HG03571 (cell line): Measurements from ENCODE around the gene CRYBG2.
"Not testable (repeated sequence)": the region's sequence is repeated elsewhere in the genome, so short reads cannot be mapped to it uniquely, and the experiment has no call there.

Source experiments
- ATAC-seq: cut with Tn5 transposase; IDR thresholded peaks from one replicate; pipeline ENCODE4 v1.9.1; 2021; ENCODE audit not compliant: unreplicated experiment

CRYBG2 gene

DNA sequence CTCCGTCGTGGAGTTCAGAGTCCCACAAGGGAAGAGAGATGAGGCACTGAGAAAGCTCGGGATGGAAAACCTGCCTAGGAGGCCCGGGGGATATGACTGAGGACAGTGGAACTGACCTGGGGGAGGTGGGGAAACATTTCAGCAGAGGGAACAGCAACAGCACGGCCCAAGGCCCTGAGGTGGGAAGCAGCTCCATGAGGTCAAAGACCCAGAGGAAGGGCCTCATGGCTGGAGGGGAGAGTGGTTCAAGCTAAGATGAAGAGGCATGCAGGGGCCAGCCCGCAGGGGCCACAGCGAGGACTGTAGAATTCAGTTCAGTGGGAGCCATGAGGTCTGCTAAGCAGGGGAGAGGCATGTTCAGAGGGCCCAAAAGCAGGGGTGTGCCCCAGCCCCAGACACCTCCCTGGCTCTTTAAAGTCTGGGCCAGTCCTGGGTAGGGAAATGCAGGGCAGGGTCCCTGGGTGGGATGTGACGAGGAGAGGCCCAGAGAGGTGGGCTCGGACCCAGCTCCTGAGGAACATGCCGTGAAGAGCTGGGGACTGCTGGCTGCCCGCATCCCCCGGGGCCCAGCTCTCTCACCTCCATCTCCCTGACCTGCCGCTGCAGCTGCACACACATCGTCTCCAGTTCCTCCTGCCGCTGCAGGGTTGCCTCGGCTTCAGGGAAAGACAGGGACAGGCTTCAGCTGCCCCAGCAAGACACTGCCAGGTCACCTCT is 57.4 kb downstream of the CRYBG2 start:
- ATAC-seq = no peak

DNA sequence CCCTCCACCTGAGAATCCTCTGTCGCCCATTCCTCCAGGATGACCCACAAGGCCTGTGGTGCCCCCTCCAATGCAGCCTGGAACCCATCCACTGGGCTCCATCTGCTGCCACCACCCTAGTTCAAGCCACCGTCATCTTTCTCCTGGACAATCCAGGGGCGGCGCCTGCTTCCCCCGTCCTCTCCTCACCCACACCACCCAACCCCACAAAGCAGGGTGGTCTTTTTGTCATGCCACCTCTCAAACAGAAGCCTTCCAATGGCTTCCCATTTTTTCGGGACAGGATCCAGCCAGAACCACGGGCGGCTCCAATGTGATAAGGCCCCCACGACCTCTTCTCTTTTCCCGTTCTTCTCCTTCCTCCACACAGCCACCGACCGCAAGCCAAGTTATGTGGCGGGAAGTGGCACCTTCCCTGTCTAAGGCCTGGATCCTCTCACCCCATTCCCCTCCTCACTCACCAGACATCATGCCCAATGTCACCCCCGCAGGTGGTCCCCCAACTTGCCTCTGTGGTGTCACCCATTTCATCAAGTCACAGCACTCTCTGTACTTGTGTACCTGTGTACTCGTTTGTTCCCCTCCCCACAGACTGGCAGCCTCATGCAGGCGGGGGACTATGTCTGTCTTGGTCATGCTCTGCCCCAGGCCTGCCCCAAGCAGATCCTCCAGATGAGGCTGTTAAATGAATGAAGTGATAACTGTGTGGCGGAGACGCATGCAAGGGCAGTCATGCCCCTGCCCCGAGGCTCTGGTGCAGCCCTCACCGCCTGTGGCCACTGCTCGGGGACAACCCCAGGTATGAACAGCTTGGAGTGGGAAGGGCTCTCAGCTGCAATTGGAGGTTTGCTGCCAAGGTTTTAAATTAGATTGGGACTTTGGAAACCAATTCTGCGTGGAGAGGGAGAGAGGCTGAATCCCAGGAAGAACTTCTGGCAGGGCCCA is 58.5 kb downstream of the CRYBG2 start:
- no peak for ATAC-seq

- no peak for ATAC-seq
These were observed 59.9 kb downstream of the CRYBG2 start for GRCh38 chr1:26293911-26294463.

GRCh38 chr1:26292735-26293134 is 61.2 kb downstream of the CRYBG2 start:
- not testable (repeated sequence) for ATAC-seq

DNA sequence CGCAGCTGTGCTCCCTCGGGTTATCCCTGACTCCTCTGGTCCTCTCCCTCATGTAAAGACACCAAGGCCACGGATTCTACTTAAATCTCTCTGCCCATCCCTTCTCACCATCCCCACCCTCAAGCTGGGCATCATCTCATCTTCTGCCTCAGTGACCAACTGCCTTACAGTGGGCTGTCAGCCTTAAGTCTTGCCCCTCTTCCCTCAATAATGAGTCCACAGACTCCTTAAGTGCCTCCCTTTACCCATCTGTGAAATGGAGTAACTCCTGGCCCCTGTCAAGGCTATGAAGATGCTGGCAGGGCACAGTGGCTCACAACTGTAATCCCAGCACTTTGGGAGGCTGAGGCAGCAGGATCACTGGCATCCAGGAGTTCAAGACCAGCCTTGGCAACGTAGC is 62.0 kb downstream of the CRYBG2 start:
- no peak for ATAC-seq

DNA sequence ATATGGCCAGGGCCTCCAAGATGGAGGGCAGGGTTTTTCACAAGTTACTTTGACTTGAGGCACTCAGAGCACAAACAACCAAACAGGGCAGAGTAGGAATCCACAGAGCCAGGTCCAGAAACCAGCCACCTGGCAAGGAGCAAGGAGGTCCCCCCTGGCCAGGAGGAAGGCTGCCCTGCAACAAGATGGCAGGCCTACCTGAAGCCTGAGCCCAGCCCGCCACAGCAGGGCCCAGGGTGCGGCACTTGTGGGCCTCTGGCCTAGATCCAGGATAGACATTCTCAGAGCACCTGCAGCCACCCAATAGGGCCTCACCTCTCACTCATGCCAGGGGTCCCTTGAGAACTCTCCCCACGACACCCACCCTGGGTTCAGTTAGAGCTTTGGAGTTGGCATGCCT is 62.5 kb downstream of the CRYBG2 start:
- no peak for ATAC-seq

DNA sequence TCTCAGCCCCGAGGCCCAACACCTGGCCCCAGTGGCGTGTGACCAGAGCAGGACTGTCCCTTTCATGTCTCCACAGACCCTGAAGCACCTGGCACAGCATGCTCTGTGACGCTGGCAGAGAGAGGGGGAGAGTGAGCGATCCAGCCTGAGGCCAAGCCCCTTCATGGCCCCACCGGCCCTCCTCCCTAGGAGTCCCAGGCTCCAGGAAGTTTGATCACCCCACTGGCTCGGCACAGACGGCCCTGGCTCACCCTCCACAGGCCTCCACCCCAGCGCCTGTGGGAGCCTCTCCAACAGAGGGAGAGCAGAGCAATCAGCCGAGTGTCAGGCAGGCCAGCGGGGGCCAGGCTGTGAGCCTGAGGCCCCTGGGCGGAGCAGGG is 63.1 kb downstream of the CRYBG2 start:
- no peak for ATAC-seq

- no peak for ATAC-seq
These were observed 63.6 kb downstream of the CRYBG2 start for GRCh38 chr1:26290122-26290881.

DNA sequence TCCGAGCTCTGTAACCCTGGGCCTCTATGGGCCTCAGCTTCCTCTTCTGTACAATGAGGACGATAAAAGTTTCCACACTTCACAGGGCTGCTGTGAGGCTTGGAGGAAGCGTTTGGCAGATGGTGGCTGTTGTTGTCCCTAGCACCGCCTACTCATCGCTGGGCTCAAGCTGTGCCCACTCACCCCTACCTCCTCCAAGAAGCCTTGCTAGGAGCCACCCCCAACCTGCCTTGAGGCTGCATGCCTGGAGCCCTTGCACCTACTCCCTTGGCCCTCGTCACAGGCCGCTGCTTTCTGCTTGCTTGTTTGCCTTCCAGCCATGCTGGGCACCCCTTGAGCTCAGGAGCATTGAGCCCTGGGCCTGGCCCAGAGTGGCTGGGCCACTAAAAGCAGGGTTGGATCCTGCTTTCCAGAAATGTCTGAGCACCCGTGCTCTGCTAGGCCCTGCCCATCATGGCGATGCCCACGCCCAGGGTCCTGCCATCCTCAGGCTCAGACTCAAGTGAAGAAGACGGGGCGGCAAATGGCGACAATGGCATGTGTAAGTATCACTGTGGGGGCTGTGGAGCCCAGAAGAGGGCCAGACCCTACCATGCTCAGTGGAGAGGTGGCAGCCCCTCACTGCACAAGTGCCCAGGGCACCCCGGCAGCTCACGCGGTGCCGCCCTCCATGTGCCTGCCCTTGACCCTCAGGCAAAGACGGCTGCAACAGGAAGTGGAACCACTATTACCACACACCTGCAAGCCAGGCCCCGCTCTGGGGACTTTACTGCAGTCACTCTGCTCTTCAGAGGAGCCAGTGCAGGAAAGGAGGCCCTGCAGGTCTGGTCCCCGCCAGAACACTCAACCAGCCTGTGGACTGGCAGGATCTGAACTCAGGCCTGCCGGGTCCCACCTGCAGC is 64.5 kb downstream of the CRYBG2 start:
- peak; percentile 45 for ATAC-seq

DNA sequence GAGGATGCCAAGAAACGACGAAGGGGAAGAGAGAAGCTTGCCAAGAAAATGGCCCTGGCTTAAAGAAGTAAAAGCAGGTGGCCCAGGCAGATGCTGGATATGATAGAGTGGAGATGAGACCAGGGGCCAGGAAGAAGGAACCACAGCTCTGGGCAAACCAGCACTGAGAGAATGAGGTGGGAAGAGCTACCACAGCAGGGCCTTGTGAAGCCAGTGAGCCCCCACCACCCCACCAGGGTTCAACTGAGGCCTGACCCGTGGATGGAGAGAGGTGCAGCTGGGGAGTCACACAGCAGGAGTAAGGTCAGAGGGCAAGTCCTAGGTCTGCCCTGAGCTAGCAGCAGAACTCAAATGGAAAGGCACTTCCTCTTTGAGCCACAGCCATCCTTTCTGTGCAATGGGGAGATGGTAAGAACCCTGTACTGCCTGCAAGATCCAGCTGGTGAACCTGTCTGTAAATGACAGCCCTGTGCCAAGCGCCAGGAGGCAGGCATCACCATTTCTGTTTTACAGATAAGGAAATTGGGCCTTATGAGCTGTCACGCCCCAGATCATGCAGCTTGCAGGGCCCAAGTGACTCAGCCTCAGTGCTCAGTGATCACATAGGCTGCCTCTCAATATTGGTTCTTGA is 65.5 kb downstream of the CRYBG2 start:
- ATAC-seq = no peak

GRCh38 chr1:26287811-26288210 is 66.1 kb downstream of the CRYBG2 start:
- ATAC-seq = no peak

GRCh38 chr1:26287033-26287711 is 66.8 kb downstream of the CRYBG2 start:
- peak; percentile 35 for ATAC-seq

DNA sequence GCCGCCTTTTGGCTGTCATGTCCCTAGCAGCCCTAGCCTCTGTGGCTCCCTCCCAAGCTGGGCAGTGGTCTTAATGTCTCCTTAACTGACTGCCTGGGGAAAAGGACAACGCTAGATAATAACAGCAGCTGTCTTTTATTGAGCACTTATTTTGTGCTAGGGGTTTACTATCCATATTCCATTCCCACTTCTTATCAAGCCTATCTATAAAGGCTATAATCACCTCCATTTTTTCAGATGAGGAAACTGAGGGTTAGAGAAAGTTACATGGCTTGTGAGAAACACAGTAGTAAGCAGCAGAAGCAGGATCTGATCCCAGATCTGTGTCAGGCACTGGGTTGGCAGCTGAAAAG is 67.9 kb downstream of the CRYBG2 start:
- ATAC-seq = no peak

- ATAC-seq = no peak
These were observed 68.4 kb downstream of the CRYBG2 start for GRCh38 chr1:26285366-26286063.

GRCh38 chr1:26284597-26285347 is 69.2 kb downstream of the CRYBG2 start:
- no peak for ATAC-seq

GRCh38 chr1:26283871-26284596 is 69.9 kb downstream of the CRYBG2 start:
- no peak for ATAC-seq

DNA sequence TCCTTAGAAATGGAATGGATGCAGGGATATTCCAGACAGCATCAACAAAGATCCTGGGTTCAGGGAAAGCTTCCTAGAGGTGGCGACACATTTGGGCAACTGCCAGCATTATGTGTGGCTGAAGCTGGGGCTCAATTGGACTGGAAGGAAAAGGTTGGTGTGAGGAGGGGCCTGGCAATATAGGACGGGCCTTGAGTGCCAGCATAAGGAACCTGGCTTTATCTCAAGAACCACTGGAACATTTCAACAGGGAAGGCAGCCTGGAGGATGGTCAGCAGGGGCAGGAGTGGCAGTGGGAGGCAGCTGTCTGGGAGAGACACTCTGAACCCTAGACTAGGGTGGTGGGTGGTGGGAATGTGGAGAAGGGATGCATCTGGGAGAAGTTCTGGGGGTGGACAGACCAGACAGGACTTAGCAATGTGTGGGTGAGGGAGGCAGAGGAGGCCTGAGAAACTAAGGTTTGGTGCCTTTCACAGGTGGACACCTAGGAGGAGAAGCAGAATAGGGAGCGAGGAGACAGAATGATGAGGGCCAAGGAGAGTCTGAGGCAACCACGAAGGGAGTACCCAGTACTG is 70.6 kb downstream of the CRYBG2 start:
- no peak for ATAC-seq
